Fibroblast of gingiva (primary cell): Measurements from ENCODE around the gene MORF4L1.
"Not testable (repeated sequence)": the region's sequence is repeated elsewhere in the genome, so short reads cannot be mapped to it uniquely, and the experiment has no call there.

Experiments used
- DNase-seq: peaks from one replicate; pipeline ENCODE4 v3.0.0-alpha.2; 2011; ENCODE audit warnings: low read depth

The MORF4L1 gene

DNA sequence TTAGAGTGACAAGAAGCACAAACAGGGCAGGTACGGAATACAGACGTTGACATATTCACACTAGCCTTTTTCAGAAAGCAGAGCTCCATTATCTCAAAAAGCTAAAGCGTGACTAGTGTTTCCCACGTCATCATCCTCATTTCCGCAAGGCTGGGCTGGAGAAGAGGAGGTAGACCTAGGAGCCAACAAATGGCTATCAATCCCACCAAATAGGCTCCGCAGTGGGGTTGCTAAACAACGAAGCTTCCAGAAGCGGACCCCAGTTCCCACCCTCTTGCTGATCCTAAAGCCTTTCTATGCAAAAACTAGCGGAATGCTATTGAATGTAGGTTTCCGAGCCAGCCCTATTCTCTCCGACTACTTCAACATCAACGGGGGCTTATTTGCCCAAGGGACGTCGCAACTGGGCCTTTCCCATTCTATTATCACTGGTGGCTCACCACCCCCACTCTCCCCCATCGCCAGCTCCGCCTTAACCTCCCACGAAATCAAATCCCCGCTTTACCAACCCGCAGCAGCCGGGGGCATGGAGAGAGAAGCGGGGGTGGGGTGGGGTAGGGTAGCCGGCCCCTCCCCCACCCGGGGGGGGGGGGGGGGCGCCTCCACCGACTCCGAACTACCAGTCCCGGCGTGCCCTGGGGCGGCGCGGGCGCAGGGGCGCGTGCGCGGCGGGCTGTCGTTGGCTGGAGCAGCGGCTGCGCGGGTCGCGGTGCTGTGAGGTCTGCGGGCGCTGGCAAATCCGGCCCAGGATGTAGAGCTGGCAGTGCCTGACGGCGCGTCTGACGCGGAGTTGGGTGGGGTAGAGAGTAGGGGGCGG is at the start of gene MORF4L1:
MORF4L1 (plus strand) TSS at position 736 of the 817 bp plus-strand sequence. CDS start 128 bp downstream, outside the sequence.
- DNase-seq, result peak; percentile 97

DNA sequence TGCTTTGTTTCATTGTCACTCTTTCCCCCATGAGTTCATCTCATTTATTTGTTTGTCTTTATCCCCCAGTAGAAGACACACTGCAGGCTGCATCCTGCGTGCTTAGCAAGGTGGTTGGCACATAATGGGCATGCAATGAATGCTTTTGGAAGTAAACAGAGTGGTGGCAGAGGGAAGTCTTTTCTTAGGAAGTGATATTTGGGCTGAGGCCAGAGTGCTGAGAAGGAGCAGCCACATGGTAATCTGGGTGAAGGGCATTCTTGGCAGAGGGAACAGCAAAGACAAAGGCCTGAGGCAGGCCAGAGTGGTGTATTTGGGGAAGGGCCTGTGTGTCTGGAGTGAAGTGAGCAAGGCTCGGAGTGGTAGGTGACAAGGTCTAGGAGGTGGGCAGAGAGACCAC is 43.8 kb upstream of the MORF4L1 start:
- DNase-seq, result no peak

GRCh38 chr15:78830514-78831228 is 42.0 kb upstream of the MORF4L1 start:
- DNase-seq, result no peak

GRCh38 chr15:78831229-78832207 is 41.2 kb upstream of the MORF4L1 start:
- DNase-seq, result no peak

DNA sequence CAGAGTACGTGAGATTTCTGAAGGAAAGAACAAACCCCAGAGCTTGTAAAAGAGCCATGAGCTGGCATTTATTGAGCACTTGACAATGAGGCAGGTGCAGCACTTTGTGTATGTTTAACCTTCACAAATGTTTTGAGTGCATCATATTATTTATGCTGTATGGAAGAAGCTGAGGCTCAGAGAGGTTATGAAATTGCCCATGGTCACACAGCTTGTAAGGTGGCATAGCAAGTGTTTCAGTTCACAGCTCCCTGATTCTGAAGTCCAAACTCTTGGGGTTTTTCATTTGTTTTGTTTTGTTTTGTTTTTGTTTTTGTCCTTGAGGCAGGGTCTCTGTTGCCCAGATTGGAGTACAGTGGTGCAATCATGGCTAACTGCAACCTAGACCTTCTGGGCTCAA is 36.4 kb upstream of the MORF4L1 start:
- no peak for DNase-seq

DNA sequence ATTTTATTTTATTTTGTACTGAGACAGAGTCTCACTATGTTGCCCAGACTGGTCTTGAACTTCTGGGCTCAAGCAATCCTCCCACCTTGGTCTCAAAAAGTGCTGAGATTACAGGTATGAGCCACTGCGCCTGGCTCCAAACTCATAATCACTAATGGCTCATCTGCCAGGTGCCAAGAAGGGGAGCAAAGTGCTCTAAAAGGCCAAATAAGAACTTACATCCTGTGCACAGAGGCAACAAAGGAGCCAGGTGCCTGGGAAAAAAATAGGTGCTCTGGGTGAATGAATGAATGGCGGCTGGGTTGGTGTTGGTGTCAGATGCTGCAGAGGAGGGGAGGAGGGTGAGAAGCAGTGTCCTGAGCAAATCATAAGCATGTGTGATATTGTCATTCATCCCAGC is 35.6 kb upstream of the MORF4L1 start:
- no peak for DNase-seq

DNA sequence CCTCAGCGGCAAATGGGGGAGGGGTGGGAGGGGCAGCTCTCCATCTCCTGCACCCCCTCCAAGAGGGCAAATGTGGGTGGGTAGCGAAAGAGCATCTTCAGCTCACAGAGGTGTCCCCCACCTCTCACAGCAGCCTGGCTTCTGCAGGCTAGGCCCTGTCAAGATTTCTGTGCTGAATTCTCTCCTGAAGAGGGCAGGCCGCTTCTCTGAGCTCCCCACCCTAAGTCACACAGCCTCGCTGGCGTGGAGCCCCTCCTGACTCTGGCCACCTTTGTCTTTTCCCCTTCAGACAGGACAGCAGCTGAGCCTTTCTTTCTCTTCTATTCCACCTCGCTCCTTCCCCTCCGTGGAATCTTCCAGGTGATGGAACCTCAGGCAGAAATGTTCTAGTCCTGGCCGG is 35.1 kb upstream of the MORF4L1 start:
- DNase-seq, result no peak

DNA sequence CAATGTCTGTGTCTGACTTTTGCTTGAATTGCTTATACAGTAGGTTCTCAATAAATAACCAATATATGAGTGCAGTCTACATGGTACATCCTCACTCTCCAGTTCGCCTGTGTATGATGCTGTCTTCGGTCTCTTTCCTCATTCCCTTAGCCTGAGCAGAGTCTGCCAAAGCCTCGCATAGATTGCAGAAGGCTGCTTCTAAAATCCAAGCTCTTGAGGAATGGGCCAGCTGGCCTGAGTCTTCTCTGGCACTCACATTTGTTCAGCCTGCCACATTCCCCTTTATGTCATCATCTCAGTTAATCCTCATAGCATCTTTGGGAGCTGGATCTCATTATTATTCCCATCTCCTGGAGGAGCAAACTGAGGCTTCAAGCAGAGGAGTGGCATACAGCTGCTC is 34.2 kb upstream of the MORF4L1 start:
- peak; percentile 79 for DNase-seq

DNA sequence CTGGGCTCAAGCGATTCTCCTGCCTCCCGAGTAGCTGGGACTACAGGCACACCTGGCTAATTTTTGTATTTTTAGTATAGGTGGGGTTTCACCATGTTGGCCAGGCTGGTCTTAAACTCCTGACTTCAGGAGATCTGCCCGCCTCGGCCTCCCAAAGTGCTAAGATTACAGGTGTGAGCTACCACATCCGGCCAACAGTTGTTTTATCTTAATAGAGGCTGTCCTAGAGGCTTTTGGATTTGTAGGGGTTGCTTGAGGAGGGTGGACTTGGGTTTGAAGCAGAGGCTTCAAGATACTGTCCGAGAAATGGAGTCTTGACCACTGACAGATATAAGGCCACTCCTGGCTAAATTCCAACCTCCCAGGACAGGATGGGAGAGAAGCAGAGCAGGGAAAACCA is 33.5 kb upstream of the MORF4L1 start:
- DNase-seq, result not testable (repeated sequence)

- DNase-seq, result no peak
Observed at GRCh38 chr15:78840661-78841375, 31.9 kb upstream of the MORF4L1 start.

DNA sequence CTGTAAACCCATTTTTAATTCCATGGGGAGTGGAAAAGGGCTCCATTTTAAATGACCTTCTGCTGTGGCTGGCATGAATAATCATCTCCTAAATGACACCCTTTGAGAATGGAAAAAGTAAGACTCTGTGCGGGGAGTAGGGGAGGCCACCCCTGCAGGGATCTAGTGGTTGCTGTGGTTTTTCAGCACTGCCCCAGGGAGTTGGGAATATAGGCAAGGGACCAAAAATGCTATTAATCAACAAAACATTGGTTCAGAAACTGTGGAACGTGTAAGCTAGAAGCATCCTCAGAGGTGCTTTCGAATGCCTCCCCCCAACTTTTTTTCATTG is 31.3 kb upstream of the MORF4L1 start:
- DNase-seq, result peak; percentile 64

- no peak for DNase-seq
Observed at GRCh38 chr15:78841891-78842290, 30.8 kb upstream of the MORF4L1 start.

- DNase-seq, result no peak
Observed at GRCh38 chr15:78842519-78842918, 30.2 kb upstream of the MORF4L1 start.

GRCh38 chr15:78846906-78847305 is 25.8 kb upstream of the MORF4L1 start:
- not testable (repeated sequence) for DNase-seq

GRCh38 chr15:78847387-78847906 is 25.2 kb upstream of the MORF4L1 start:
- DNase-seq, result not testable (repeated sequence)

GRCh38 chr15:78850352-78850751 is 22.3 kb upstream of the MORF4L1 start:
- no peak for DNase-seq

GRCh38 chr15:78850941-78851755 is 21.5 kb upstream of the MORF4L1 start:
- peak; percentile 30 for DNase-seq

DNA sequence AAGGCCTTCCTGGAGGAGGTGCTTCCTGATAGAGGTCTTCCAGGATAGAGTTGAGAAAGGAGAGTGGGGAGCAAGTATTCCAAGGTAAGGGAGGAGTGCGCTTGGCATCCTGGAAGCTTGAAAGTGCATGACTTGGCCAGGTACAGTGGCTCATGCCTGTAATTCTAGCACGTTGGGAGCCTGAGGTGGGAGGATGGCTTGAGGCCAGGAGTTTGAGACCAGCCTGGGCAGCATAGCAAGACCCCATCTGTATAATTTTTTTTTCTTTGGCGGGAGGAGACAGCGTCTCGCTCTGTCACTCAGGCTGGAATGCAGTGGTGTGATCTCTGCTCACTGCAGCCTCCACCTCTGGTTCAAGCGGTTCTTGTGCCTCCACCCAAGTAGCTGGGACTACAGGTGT is 19.2 kb upstream of the MORF4L1 start:
- no peak for DNase-seq

DNA sequence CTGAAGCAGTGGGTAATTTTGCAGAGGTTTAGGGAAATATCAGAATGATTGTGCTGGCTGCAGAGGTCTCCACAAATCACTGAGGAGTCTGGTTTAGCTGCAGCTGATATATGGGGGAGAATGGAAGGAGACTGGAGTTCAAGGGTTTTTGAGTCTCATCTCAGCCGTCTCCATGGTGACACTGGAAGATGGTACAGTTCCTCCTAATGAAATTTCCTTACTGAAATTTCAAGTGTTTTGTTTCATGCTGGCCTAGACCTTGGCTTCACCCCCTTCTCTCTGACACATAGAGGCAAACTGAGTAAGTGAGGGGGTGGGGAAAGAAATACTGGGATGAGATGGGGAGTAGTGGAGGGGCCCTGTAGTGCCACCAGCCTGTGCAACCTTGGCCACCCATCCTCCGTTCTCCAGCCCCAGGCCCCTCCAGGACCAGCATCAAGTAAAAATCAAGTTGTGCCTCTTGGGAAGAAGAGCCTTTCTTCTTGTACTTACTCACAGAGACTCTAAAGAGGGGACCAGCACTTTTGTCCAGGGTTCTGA is 17.8 kb upstream of the MORF4L1 start:
- no peak for DNase-seq

DNA sequence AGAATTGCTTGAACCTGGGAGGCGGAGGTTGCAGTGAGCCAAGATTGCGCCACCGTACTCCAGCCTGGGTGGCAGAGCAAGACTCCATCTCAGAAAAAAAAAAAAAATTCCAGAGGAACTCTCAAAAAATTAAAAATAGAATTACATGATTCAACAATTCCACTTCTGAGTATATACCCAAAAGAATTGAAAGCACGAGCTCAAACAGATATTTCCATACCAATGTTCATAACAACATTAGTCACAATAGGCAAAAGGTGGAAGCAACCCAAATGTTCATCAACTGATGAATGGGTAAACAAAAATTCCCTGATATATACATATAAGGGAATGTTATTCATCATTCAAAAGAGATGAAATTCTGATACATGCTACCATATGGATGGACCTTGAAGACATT is 16.9 kb upstream of the MORF4L1 start:
- DNase-seq, result peak; percentile 85
